ENCODE measurements around the gene CUTA.

Gene CUTA

DNA sequence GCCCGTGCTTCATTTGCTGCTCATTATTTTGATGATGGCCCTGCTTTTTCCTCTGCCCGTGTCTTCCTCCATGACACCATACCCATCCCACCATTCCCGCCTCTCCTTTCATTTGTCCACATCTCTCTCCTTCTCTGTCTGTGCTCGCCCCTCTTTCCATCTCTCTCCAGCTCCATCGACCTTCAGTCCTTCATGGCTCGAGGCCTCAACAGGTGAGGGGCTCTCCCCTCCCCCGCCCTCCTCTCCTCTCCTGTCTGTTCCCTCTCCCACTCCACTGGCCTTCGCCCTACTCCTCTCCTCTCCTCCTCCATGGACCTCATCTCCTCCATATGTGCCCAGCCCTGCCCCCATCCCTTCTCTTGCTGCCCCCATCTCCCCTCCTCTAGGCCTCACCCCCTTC lies 24.4 kb upstream of the CUTA start:
- Histone ChIP-seq H3K4me1 (ENCODE audit: low read length) (no peaks in the 10 kb centered on the region), H2AFZ (ENCODE audit: low read depth, low read length) (no peak overlapping the region), H3K27me3 (ENCODE audit: low read depth, low read length) (no peaks in the 10 kb centered on the region), H3K36me3 (replicated peaks; ENCODE audit: low read depth, low read length) (no peaks in the 10 kb centered on the region), H3K9ac (ENCODE audit: low read length) (no peak overlapping the region), H4K20me1 (ENCODE audit: insufficient read depth, low read length) (no peaks in the 10 kb centered on the region), H3K79me2 (ENCODE audit: low read length) (no peaks in the 10 kb centered on the region), H3K4me2 (ENCODE audit: low read length) (no peak overlapping the region), H3K9me3 (ENCODE audit: insufficient read depth, low read length) (no peaks in the 10 kb centered on the region), H3K4me3 (ENCODE audit: low read length) (no peak overlapping the region), H3K27ac (ENCODE audit: low read length) (no peak overlapping the region)
- TF ChIP-seq, protein P1, sequence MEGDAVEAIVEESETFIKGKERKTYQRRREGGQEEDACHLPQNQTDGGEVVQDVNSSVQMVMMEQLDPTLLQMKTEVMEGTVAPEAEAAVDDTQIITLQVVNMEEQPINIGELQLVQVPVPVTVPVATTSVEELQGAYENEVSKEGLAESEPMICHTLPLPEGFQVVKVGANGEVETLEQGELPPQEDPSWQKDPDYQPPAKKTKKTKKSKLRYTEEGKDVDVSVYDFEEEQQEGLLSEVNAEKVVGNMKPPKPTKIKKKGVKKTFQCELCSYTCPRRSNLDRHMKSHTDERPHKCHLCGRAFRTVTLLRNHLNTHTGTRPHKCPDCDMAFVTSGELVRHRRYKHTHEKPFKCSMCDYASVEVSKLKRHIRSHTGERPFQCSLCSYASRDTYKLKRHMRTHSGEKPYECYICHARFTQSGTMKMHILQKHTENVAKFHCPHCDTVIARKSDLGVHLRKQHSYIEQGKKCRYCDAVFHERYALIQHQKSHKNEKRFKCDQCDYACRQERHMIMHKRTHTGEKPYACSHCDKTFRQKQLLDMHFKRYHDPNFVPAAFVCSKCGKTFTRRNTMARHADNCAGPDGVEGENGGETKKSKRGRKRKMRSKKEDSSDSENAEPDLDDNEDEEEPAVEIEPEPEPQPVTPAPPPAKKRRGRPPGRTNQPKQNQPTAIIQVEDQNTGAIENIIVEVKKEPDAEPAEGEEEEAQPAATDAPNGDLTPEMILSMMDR (IDR thresholded peaks at IDR 0.05; ENCODE audit: low read depth, low read length), result no peak
- TF ChIP-seq EZH2phosphoT487 (IDR thresholded peaks at IDR 0.05; ENCODE audit: low read depth), result no peak

DNA sequence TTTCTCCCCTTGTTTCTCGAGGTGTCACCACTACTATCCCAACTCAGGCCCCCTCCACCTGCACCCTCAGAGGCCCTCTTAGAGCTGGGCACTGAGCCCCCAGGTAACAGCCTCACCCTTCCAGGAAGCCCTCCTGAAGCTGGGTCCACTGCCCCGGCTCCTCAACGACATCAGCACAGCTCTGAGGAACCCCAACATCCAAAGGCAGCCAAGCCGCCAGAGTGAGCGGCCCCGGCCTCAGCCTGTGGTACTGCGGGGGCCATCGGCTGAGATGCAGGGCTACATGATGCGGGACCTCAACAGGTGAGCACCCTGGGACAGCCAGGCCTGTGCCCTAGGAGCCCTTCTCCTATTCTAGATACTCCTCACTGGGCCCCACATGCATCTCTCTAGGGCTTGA lies 23.6 kb upstream of the CUTA start:
- no peaks in the 10 kb centered on the region for H3K9me3 ChIP-seq (ENCODE audit: insufficient read depth, low read length)
- H3K36me3 ChIP-seq (replicated peaks; ENCODE audit: low read depth, low read length), result no peaks in the 10 kb centered on the region
- no peaks in the 10 kb centered on the region for H4K20me1 ChIP-seq (ENCODE audit: insufficient read depth, low read length)
- no peak overlapping the region for H3K4me3 ChIP-seq (ENCODE audit: low read length)
- no peak overlapping the region for H3K27ac ChIP-seq (ENCODE audit: low read length)
- no peaks in the 10 kb centered on the region for H3K4me1 ChIP-seq (ENCODE audit: low read length)
- H3K79me2 ChIP-seq (ENCODE audit: low read length), result no peaks in the 10 kb centered on the region
- no peaks in the 10 kb centered on the region for H3K27me3 ChIP-seq (ENCODE audit: low read depth, low read length)
- H3K4me2 ChIP-seq (ENCODE audit: low read length), result no peak overlapping the region
- no peak overlapping the region for H2AFZ ChIP-seq (ENCODE audit: low read depth, low read length)
- TF ChIP-seq, protein P1 (IDR thresholded peaks at IDR 0.05; ENCODE audit: low read depth, low read length), result no peak
- no peak for TF ChIP-seq EZH2phosphoT487 (IDR thresholded peaks at IDR 0.05; ENCODE audit: low read depth)
- H3K9ac ChIP-seq (ENCODE audit: low read length), result no peak overlapping the region

DNA sequence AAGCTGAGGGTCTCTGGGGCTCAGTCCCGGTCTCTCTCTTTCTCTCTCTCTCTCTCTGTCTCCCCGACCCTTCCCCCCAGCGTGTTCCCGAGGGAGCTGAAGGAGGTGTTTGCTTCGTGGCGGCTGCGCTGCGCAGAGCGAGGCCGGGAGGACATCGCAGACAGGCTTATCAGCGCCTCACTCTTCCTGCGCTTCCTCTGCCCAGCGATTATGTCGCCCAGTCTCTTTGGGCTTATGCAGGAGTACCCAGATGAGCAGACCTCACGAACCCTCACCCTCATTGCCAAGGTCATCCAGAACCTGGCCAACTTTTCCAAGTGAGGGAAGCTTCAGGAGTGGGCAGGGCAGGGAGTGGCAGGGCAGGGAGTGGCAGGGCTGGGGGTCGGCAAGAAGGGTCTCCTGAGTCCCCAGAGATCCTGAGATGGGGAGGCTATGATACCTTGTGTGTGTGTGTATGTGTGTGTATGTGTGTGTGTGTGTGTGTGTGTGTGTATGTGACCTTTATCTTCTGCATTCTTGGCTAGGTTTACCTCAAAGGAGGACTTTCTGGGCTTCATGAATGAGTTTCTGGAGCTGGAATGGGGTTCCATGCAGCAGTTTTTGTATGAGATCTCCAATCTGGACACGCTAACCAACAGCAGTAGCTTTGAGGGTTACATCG lies 22.9 kb upstream of the CUTA start:
- H3K36me3 ChIP-seq (replicated peaks; ENCODE audit: low read depth, low read length), result no peaks in the 10 kb centered on the region
- no peak overlapping the region for H3K27ac ChIP-seq (ENCODE audit: low read length)
- no peak overlapping the region for H3K4me2 ChIP-seq (ENCODE audit: low read length)
- no peak overlapping the region for H2AFZ ChIP-seq (ENCODE audit: low read depth, low read length)
- H3K9me3 ChIP-seq (ENCODE audit: insufficient read depth, low read length), result no peaks in the 10 kb centered on the region
- H3K27me3 ChIP-seq (ENCODE audit: low read depth, low read length), result no peaks in the 10 kb centered on the region
- no peak overlapping the region for H3K9ac ChIP-seq (ENCODE audit: low read length)
- no peaks in the 10 kb centered on the region for H4K20me1 ChIP-seq (ENCODE audit: insufficient read depth, low read length)
- H3K4me1 ChIP-seq (ENCODE audit: low read length), result no peaks in the 10 kb centered on the region
- H3K4me3 ChIP-seq (ENCODE audit: low read length), result no peak overlapping the region
- no peaks in the 10 kb centered on the region for H3K79me2 ChIP-seq (ENCODE audit: low read length)
- TF ChIP-seq, protein P1 (IDR thresholded peaks at IDR 0.05; ENCODE audit: low read depth, low read length), result no peak
- no peak for TF ChIP-seq EZH2phosphoT487 (IDR thresholded peaks at IDR 0.05; ENCODE audit: low read depth)

DNA sequence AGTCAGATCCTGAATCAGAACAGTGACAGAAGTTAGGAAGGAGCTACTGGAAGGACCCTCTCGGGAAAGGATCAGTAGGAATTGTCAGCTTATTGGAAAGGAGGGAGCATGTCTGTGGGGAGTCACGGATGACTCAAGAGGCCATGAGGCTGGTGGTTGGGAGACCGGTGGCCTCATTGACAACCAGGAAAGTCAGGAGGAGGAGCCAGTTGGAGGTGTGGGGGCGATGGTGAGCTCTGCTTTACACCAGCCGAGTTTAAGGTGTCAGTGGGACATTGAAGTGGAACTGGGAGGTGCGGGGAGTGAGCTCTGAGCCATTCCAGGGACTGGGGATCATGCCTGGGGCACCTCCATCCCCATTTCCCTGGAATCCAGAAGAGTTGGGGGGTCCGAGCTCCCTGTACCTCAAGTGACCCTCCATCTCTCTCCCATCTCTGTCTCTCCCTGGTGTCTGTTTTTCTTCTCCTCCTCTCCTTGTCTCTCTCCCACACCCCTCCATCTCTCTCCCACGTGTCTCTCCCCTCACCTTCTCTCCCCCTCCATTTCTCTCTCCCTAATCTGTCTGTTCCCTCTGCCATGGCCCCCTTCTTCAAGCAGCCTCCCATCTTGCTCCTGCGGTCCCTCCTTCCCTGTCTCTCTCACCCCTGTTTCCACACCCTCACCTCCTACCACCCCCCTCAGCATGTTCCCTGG lies 22.2 kb upstream of the CUTA start:
- TF ChIP-seq EZH2phosphoT487 (IDR thresholded peaks at IDR 0.05; ENCODE audit: low read depth), result no peak
- TF ChIP-seq, protein P1 (IDR thresholded peaks at IDR 0.05; ENCODE audit: low read depth, low read length), result no peak
- H3K27me3 ChIP-seq (ENCODE audit: low read depth, low read length), result no peaks in the 10 kb centered on the region
- no peaks in the 10 kb centered on the region for H4K20me1 ChIP-seq (ENCODE audit: insufficient read depth, low read length)
- H3K4me2 ChIP-seq (ENCODE audit: low read length), result no peak overlapping the region
- no peak overlapping the region for H3K4me3 ChIP-seq (ENCODE audit: low read length)
- H3K9me3 ChIP-seq (ENCODE audit: insufficient read depth, low read length), result no peaks in the 10 kb centered on the region
- H3K79me2 ChIP-seq (ENCODE audit: low read length), result no peaks in the 10 kb centered on the region
- no peak overlapping the region for H3K9ac ChIP-seq (ENCODE audit: low read length)
- H3K4me1 ChIP-seq (ENCODE audit: low read length), result no peaks in the 10 kb centered on the region
- no peak overlapping the region for H2AFZ ChIP-seq (ENCODE audit: low read depth, low read length)
- no peaks in the 10 kb centered on the region for H3K36me3 ChIP-seq (replicated peaks; ENCODE audit: low read depth, low read length)
- H3K27ac ChIP-seq (ENCODE audit: low read length), result no peak overlapping the region
